Kidney epithelial cell (primary cell): ENCODE results near the gene GABPB1. TPM values are rescaled to one million over a fixed set of nuclear protein-coding genes. Genes with fewer than 3 reads are reported as not detected.

Experiments used
- DNase-seq: peaks from one replicate; pipeline ENCODE4 v3.0.0-alpha.2; 2010; ENCODE audit warnings: low read depth
- H3K27me3 ChIP-seq: 2 replicates; pipeline ENCODE4 v1.6.0; 2011; ENCODE audit warnings: low read length; ENCODE audit not compliant: control insufficient read depth, insufficient read depth
- H3K36me3 ChIP-seq: 2 replicates; pipeline ENCODE4 v1.5.1; 2011; ENCODE audit warnings: low read length; ENCODE audit not compliant: control insufficient read depth, insufficient read depth
- H3K4me3 ChIP-seq: 2 replicates; pipeline ENCODE4 v1.5.1; 2011; ENCODE audit warnings: low read depth, mild to moderate bottlenecking, control low read depth, low read length
- total RNA-seq: library from RNA; depleted of rRNA; stranded (reverse); fragments of >200 nt; gene quantifications from 2 replicates; pipeline ENCODE4 v1.2.3, GENCODE V29; 2015
- TF ChIP-seq, protein P1 (sequence below): IDR thresholded peaks from 2 replicates; pipeline ENCODE4 v1.5.1; 2011; ENCODE audit warnings: mild to moderate bottlenecking, moderate library complexity, low read length, control low read depth, inconsistent platforms; ENCODE audit not compliant: insufficient read depth, poor library complexity, severe bottlenecking

GABPB1 gene
- total RNA-seq, 1 donor from 2014 or later: 44.2 TPM

DNA sequence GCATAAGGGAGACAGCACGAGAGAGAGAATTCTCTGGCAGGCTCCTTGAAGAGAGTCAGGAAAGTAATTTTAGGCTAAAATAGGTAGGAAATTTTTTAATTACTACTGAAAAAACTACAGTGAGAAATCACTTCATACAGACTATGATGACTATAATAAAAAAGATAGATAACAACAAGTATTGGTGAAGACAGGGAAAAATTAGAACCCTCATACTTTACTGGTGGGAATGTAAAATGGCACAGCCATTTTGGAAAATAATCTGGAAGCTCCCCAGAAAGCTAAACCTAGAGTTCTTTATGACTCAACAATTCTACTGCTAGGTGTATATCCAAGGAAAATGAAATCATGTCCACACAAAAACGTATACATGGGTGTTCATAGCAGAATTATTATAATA lies 87.4 kb downstream of the GABPB1 start:
- no peak overlapping the region for H3K4me3 ChIP-seq
- no peak for DNase-seq
- TF ChIP-seq, protein P1, sequence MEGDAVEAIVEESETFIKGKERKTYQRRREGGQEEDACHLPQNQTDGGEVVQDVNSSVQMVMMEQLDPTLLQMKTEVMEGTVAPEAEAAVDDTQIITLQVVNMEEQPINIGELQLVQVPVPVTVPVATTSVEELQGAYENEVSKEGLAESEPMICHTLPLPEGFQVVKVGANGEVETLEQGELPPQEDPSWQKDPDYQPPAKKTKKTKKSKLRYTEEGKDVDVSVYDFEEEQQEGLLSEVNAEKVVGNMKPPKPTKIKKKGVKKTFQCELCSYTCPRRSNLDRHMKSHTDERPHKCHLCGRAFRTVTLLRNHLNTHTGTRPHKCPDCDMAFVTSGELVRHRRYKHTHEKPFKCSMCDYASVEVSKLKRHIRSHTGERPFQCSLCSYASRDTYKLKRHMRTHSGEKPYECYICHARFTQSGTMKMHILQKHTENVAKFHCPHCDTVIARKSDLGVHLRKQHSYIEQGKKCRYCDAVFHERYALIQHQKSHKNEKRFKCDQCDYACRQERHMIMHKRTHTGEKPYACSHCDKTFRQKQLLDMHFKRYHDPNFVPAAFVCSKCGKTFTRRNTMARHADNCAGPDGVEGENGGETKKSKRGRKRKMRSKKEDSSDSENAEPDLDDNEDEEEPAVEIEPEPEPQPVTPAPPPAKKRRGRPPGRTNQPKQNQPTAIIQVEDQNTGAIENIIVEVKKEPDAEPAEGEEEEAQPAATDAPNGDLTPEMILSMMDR: no peak
- H3K36me3 ChIP-seq: no peaks in the 10 kb centered on the region
- H3K27me3 ChIP-seq: no peaks in the 10 kb centered on the region

DNA sequence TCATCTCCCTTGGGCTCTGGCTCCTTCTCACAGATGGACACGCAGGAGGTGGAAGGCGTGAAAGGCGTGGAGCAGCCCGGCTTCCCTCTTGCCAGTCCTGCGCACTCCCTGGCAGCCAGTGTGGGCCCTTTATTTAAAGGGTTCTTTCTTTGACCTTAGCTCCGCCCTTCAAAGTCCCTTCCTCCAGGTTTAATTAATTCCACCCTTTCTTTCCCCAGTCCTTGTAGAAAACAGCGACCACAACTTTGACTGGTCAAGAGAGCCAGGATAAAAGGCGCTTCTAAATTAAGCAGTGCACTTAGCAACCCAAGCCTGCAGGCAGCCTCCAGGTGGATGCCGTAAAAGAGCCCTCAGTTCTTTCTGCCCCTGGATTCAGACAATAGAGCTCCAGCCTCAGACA lies 89.4 kb downstream of the GABPB1 start, which contains the start of gene HDC:
HDC (minus strand) TSS at position 107 of the 400 bp plus-strand sequence; CDS start at position 4, 103 bp downstream.
- no peak within 1 kb of the TSS for H3K4me3 ChIP-seq
- H3K27me3 ChIP-seq: no peaks in the 10 kb centered on the region
- DNase-seq: no peak
- TF ChIP-seq, protein P1: no peak
- no peaks in the 10 kb centered on the region for H3K36me3 ChIP-seq

DNA sequence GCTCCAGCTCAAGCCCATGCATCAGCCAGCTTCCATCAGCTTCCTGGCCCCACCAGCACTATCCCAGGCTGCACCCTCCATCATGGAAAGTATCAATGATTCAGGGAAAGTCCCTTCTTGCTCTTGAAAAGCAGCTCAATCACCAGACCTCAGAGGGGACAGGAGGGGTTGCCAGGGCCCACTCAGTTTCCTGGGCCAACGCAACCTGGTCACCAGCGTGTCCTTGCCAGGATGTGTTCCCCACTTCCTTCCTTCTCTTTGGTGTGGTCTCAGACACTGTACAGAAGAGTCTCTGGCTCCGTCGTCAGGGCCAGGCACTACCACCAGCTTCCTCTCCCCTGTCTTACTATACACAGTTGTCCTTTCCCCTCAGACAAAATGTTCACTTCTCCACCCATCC lies 92.5 kb downstream of the GABPB1 start:
- no peaks in the 10 kb centered on the region for H3K36me3 ChIP-seq

DNA sequence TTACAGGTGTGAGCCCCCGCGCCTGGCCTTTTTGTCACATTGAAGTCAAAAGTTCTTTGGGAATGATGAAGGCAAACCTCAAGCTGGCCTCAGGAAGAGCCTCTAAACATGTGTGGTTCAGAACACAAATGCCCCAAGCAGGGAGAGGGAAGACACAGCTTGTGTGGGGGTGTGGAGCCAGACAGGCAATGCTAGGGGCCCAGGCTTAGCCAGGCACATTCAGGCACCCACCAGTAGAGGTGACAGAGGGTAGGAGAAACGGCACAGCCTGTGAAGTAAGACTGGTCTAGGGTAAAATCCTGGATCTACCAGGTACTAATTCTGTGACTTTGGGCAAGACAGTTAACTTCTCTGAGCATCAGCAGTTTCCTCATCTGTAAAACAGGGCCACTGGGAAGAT lies 93.0 kb downstream of the GABPB1 start:
- no peak for DNase-seq
- Histone ChIP-seq H3K27me3 (no peaks in the 10 kb centered on the region), H3K36me3 (no peaks in the 10 kb centered on the region), H3K4me3 (no peak overlapping the region)
- TF ChIP-seq, protein P1: no peak

More for the DNA sequence above, 92.5 kb downstream of the GABPB1 start:
- no peaks in the 10 kb centered on the region for H3K27me3 ChIP-seq
- DNase-seq: no peak
- H3K4me3 ChIP-seq: no peak overlapping the region
- TF ChIP-seq, protein P1: no peak

DNA sequence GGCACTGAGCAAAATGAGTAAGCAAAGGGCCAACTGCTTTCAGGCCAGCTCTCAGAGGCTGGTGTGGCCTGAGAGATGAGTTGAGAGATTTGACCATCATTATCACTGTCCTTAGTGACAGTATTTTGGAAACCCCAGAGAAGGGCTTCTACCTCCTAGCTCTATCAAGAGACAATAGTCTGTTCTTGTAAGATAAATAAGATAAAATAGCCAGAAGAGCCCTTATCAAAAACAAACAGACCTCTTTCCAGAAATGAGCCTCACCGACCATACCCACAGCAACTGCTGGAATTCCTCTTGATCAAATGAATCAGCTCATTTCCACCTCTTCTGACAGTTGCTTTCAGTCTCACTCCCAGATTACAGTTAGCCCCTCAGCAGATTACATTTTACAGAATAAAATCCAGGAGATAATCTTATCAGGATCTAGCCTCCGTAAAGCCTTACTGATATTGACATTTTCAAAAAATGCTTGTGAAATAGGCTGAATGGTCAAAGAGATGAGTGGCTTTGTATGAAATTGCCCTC lies 94.0 kb downstream of the GABPB1 start:
- no peak for DNase-seq
- Histone ChIP-seq H3K4me3 (no peak overlapping the region), H3K27me3 (no peaks in the 10 kb centered on the region), H3K36me3 (no peaks in the 10 kb centered on the region)
- TF ChIP-seq, protein P1: no peak

DNA sequence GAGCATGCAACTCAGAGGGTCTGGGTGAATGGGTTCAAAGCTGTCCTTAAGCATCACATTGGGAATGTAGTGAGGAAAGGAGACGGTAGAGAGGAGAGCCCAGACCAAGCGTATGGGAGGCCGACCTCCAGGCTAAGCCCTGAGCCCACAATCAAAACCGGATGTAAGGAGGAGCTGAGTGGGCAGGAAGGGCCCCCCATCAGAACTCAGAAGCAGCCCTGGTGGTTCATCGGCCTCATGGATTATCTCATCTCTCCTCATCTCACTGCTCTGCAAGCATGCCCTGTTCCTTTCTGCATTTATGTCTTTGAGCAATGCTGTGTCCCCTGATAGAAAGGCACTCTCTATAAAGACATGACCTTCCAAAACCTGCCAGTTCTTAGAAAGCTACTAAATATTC lies 95.7 kb downstream of the GABPB1 start:
- Histone ChIP-seq H3K36me3 (no peaks in the 10 kb centered on the region), H3K27me3 (no peaks in the 10 kb centered on the region), H3K4me3 (no peak overlapping the region)
- DNase-seq: no peak
- TF ChIP-seq, protein P1: no peak
